Right atrium auricular region (tissue), 2 donors: ENCODE data around the gene AGBL4. TPM values are rescaled to one million over a fixed set of nuclear protein-coding genes. Genes with fewer than 3 reads are reported as not detected.

Experiments used
- DNase-seq: peaks from one replicate; pipeline ENCODE4 v3.0.0-alpha.2; 2019; ENCODE audit warnings: low spot score
- H3K27ac ChIP-seq, 2 donors: fragments of 200-600 bp; sonication (generic); 1 replicate in 1 of 2; 2 replicates in 1 of 2; pipeline ENCODE4 v1.5.1; 2016 to 2019
- H3K27me3 ChIP-seq, 2 donors: fragments of 200-600 bp; sonication (generic); one replicate each; pipeline versions ENCODE4 v1.5.1 to v1.6.0; 2017 to 2019
- H3K36me3 ChIP-seq: fragments of 200-600 bp; sonication (generic); one replicate; pipeline ENCODE4 v1.5.1; 2016
- H3K4me1 ChIP-seq, 2 donors: fragments of 200-600 bp; sonication (generic); one replicate each; pipeline versions ENCODE4 v1.5.1 to v1.6.0; 2017 to 2019
- H3K4me3 ChIP-seq, 2 donors: fragments of 200-600 bp; sonication (generic); 1 replicate in 1 of 2; 2 replicates in 1 of 2; pipeline ENCODE4 v1.5.1; 2017 to 2019; ENCODE audit warnings: mild to moderate bottlenecking in 1 of 2, moderate library complexity in 1 of 2
- H3K9me3 ChIP-seq, 2 donors: fragments of 200-600 bp; sonication (generic); one replicate each; pipeline ENCODE4 v1.5.1; 2019
- total RNA-seq, 2 donors: library from RNA; depleted of rRNA; stranded (reverse); fragments of >200 nt; gene quantifications; one replicate each; pipeline ENCODE4 v1.1.0, GENCODE V29; 2016
- TF ChIP-seq, protein P1 (sequence below), 2 donors: fragments of 200-600 bp; sonication (generic); IDR thresholded peaks; one replicate each; pipeline ENCODE4 v1.5.1; 2019; ENCODE audit warnings: antibody characterized with exemption in 2 of 2

AGBL4 gene
- total RNA-seq, 2 donors from 2014 or later = 0.94 to 1.7 TPM

DNA sequence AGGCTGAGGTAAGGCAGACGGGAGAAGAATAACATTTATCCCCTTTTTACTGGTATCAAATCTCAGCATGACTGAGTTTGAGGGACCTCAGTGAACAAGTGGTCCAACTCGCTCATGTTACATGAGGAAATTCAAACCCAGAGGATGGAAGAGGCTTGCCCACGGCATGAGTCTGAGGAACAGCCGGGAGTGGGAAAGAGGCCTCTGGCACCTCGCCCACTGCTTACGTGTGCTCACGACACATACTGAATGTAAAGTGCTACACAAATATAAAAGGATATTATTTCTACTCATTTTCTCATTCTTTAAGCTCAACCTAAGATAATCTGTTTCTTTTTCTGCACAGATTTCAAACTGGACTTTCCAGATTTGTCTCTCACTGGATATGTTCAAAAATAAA lies 1261.8 kb downstream of the AGBL4 start:
- no peak for DNase-seq
- no peaks in the 10 kb centered on the region for H3K9me3 ChIP-seq
- H3K4me1 ChIP-seq = no peaks in the 10 kb centered on the region
- H3K36me3 ChIP-seq = peaks cover 24% of the 10 kb centered on the region
- no peak overlapping the region for H3K4me3 ChIP-seq
- no peaks in the 10 kb centered on the region for H3K27me3 ChIP-seq
- H3K27ac ChIP-seq = no peak overlapping the region
- TF ChIP-seq, protein P1, sequence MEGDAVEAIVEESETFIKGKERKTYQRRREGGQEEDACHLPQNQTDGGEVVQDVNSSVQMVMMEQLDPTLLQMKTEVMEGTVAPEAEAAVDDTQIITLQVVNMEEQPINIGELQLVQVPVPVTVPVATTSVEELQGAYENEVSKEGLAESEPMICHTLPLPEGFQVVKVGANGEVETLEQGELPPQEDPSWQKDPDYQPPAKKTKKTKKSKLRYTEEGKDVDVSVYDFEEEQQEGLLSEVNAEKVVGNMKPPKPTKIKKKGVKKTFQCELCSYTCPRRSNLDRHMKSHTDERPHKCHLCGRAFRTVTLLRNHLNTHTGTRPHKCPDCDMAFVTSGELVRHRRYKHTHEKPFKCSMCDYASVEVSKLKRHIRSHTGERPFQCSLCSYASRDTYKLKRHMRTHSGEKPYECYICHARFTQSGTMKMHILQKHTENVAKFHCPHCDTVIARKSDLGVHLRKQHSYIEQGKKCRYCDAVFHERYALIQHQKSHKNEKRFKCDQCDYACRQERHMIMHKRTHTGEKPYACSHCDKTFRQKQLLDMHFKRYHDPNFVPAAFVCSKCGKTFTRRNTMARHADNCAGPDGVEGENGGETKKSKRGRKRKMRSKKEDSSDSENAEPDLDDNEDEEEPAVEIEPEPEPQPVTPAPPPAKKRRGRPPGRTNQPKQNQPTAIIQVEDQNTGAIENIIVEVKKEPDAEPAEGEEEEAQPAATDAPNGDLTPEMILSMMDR (IDR thresholded peaks at IDR 0.05) = no peak

DNA sequence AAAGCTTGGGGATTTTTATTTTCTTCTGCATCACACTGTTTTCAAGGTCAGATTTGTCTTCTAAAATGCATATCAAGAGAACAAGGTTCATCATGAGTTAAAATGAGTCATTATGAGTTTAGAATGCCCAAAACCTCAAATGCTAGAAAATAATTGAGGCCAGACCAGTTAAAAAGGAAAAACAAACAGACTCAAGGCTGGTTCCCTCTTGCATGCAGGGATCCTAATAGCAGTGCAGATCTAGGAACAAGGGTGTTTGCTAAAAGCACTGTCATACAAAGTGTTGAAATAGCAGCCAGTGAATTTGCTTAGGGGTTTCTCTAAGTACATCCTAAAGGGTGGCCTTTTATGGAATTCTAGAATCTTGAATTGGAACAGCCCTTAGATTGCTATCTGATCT lies 1262.3 kb downstream of the AGBL4 start:
- no peaks in the 10 kb centered on the region for H3K4me1 ChIP-seq
- H3K4me3 ChIP-seq = no peak overlapping the region
- TF ChIP-seq, protein P1 (IDR thresholded peaks at IDR 0.05) = no peak
- no peak overlapping the region for H3K27ac ChIP-seq
- DNase-seq = no peak
- no peaks in the 10 kb centered on the region for H3K27me3 ChIP-seq
- H3K9me3 ChIP-seq = no peaks in the 10 kb centered on the region
- H3K36me3 ChIP-seq = peaks cover 24% of the 10 kb centered on the region

DNA sequence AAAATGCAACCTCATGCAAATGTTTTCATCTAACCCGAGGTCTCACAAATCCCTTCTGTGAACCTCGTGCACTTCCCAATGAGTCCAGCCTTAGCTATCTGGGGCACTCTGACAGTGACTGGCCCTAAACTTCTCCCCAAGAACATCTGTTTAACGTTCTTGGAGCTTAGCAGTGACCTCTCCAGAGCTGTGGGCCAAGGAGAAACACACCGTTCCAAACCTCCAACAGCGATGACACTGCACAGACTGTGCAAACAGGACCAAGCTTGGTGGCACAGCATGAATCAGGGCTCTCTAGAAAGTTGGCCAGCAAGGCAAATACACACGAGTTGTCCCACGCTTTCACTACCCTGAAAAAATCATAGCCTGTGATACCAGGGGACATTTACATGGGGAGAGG lies 1262.9 kb downstream of the AGBL4 start:
- Histone ChIP-seq H3K9me3 (no peaks in the 10 kb centered on the region), H3K36me3 (peaks cover 24% of the 10 kb centered on the region), H3K27ac (no peak overlapping the region), H3K4me1 (no peaks in the 10 kb centered on the region), H3K4me3 (no peak overlapping the region), H3K27me3 (no peaks in the 10 kb centered on the region)
- DNase-seq = no peak
- TF ChIP-seq, protein P1 (IDR thresholded peaks at IDR 0.05) = no peak

DNA sequence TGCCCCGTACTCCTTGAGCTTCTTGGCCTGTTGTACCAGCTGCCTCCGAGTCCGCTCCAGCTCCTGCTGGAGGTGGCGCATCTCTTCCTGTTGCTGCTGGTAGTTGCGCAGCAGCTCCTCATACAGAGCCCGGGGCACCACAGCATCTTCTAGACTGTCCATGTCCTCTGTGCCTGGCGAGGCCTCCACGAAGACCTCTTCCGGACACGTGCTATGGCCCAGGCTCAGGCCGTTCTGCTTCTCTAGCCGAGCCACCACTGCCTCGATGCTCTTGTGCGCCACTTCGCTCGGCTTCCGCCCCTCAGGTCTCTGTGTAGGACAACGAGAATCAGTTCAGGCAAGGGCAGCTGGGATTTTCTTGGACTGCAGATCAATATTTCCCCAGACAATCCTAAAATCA lies 1264.8 kb downstream of the AGBL4 start:
- Histone ChIP-seq H3K36me3 (peaks cover 24% of the 10 kb centered on the region), H3K4me1 (no peaks in the 10 kb centered on the region), H3K4me3 (no peak overlapping the region), H3K27ac (no peak overlapping the region), H3K9me3 (no peaks in the 10 kb centered on the region), H3K27me3 (no peaks in the 10 kb centered on the region)
- TF ChIP-seq, protein P1 (IDR thresholded peaks at IDR 0.05) = no peak
- DNase-seq = no peak

DNA sequence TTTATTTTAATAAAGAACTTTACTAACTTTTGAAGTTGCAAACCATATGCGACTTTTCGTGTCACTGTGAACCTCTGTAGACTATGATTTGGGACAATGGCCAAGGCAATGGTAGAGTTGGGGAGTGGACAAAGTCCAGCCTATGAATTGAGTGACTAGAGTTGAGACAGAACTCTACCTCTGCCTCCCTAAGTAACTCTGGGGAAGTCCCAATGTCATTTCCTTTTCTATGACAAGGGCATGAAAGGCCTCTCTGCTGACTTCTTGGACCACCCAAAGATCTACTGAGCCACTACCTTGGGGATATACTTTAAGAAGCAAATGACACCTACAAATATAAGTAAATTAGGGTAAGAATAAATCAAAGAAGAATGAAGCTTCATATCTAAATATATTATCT lies 1266.4 kb downstream of the AGBL4 start:
- Histone ChIP-seq H3K27ac (no peak overlapping the region), H3K27me3 (no peaks in the 10 kb centered on the region), H3K4me3 (no peak overlapping the region), H3K4me1 (peaks cover 0 to 4% of the 10 kb centered on the region in 2 donors), H3K9me3 (no peaks in the 10 kb centered on the region), H3K36me3 (peaks cover 28% of the 10 kb centered on the region)
- TF ChIP-seq, protein P1 (IDR thresholded peaks at IDR 0.05) = no peak
- DNase-seq = no peak

GRCh38 chr1:48756683-48757316 lies 1267.0 kb downstream of the AGBL4 start:
- no peak for DNase-seq
- H3K4me1 ChIP-seq = peaks cover 0 to 9% of the 10 kb centered on the region in 2 donors
- no peak overlapping the region for H3K27ac ChIP-seq
- H3K36me3 ChIP-seq = peaks cover 28% of the 10 kb centered on the region
- H3K4me3 ChIP-seq = no peak overlapping the region
- TF ChIP-seq, protein P1 (IDR thresholded peaks at IDR 0.05) = no peak
- H3K27me3 ChIP-seq = no peaks in the 10 kb centered on the region
- no peaks in the 10 kb centered on the region for H3K9me3 ChIP-seq
